HEK293 (cell line): ENCODE data around the gene PCDHB11.
"Not testable (repeated sequence)": the region's sequence is repeated elsewhere in the genome, so short reads cannot be mapped to it uniquely, and the experiment has no call there.

Experiments used
- CTCF ChIA-PET: fragments of 350-600 bp; formaldehyde crosslinking; extraction: SDS; loops from one replicate; lab custom pipeline; 2021; ENCODE audit warnings: antibody characterized with exemption; lab: Yijun Ruan, JAX
- POLR2A ChIA-PET: fragments of 300-600 bp; formaldehyde crosslinking; extraction: SDS; loops from one replicate; lab custom pipeline; 2020; ENCODE audit warnings: antibody characterized with exemption, inconsistent platforms; lab: Yijun Ruan, JAX
- H3K27ac ChIP-seq: fragments of 200-500 bp; sonication (Bioruptor generic); 2 replicates; pipeline ENCODE4 v1.5.1; 2014; ENCODE audit warnings: low read depth, low read length, control low read depth, inconsistent platforms; ENCODE audit errors: extremely low read depth
- H3K36me3 ChIP-seq, 2 experiments: fragments of 200-500 bp in 1 of 2; sonication (Bioruptor generic) in 1 of 2; 1 replicate in 1 of 2; 2 replicates in 1 of 2; pipeline ENCODE4 v1.5.1; 2014 to 2017; ENCODE audit warnings: inconsistent platforms in 2 of 2, low read length in 2 of 2; ENCODE audit not compliant: control insufficient read depth in 2 of 2, insufficient read depth in 1 of 2
- H3K4me1 ChIP-seq: fragments of 200-500 bp; sonication (Bioruptor generic); 2 replicates; pipeline ENCODE4 v1.5.1; 2014; ENCODE audit warnings: mild to moderate bottlenecking, low read length, inconsistent platforms; ENCODE audit not compliant: control insufficient read depth, insufficient read depth
- H3K4me3 ChIP-seq: 2 replicates; pipeline ENCODE4 v1.5.1; 2011; ENCODE audit warnings: low read depth, mild to moderate bottlenecking, control low read depth, low read length, moderate library complexity
- H3K9me3 ChIP-seq: fragments of 200-500 bp; sonication (Bioruptor generic); 2 replicates; pipeline ENCODE4 v1.5.1; 2014; ENCODE audit warnings: low read depth, low read length, inconsistent platforms; ENCODE audit not compliant: control insufficient read depth, insufficient read depth
- EGR2 ChIP-seq: fragments of 450-650 bp; formaldehyde crosslinking; IDR thresholded peaks from 2 replicates; pipeline ENCODE4 v1.5.1; 2016; ENCODE audit warnings: low read depth, missing biosample characterization, missing genetic modification characterization
- ZFP41 ChIP-seq: fragments of 450-650 bp; formaldehyde crosslinking; IDR thresholded peaks from 2 replicates; pipeline ENCODE4 v1.5.1; 2016; ENCODE audit warnings: missing biosample characterization, missing genetic modification characterization, borderline replicate concordance
- ZNF175 ChIP-seq: fragments of 450-650 bp; formaldehyde crosslinking; IDR thresholded peaks from 2 replicates; pipeline ENCODE4 v1.5.1; 2016; ENCODE audit warnings: missing biosample characterization, missing genetic modification characterization
- ZNF324 ChIP-seq: fragments of 450-650 bp; formaldehyde crosslinking; IDR thresholded peaks from 2 replicates; pipeline ENCODE4 v1.5.1; 2016; ENCODE audit warnings: missing biosample characterization, missing genetic modification characterization
- ZNF37A ChIP-seq: fragments of 450-650 bp; IDR thresholded peaks from 2 replicates; pipeline ENCODE4 v1.5.1; 2018; ENCODE audit warnings: missing biosample characterization, missing genetic modification characterization
- ZNF423 ChIP-seq: fragments of 450-650 bp; formaldehyde crosslinking; IDR thresholded peaks from 2 replicates; pipeline ENCODE4 v1.5.1; 2016; ENCODE audit warnings: missing biosample characterization, missing genetic modification characterization
- ZNF645 ChIP-seq: fragments of 450-650 bp; formaldehyde crosslinking; IDR thresholded peaks from 2 replicates; pipeline ENCODE4; 2016; ENCODE audit warnings: missing biosample characterization, missing genetic modification characterization
- ZNF654 ChIP-seq: fragments of 450-650 bp; formaldehyde crosslinking; IDR thresholded peaks from 2 replicates; pipeline ENCODE4 v1.5.1; 2016; ENCODE audit warnings: low read depth, missing biosample characterization, missing genetic modification characterization
- TF ChIP-seq, protein P1 (sequence below): fragments of 450-650 bp; formaldehyde crosslinking; IDR thresholded peaks from 2 replicates; pipeline ENCODE4 v1.5.1; 2017; ENCODE audit warnings: missing biosample characterization, missing genetic modification characterization
- TF ChIP-seq, protein P2 (sequence below): fragments of 450-650 bp; formaldehyde crosslinking; IDR thresholded peaks from 2 replicates; pipeline ENCODE4 v1.5.1; 2016; ENCODE audit warnings: missing biosample characterization, missing genetic modification characterization
- TF ChIP-seq, protein P3 (sequence below): fragments of 450-650 bp; formaldehyde crosslinking; IDR thresholded peaks from 2 replicates; pipeline ENCODE4 v1.5.1; 2016; ENCODE audit warnings: missing biosample characterization, missing genetic modification characterization

The PCDHB11 gene

GRCh38 chr5:141186897-141187512 lies 12.4 kb upstream of the PCDHB11 start, which contains the start of gene PCDHB9:
TSS of gene PCDHB9 (plus strand) at chr5:141187161. CDS start at chr5:141187319, 158 bp downstream.
- no peak for TF ChIP-seq ZNF423 (tag by site-specific recombination)
- no peak for TF ChIP-seq ZNF324 (tag by site-specific recombination)
- TF ChIP-seq ZNF654 (tag by site-specific recombination): peak; percentile 34; the same call in 1 of the 2 replicates
- Histone ChIP-seq H3K4me3 (no peak within 1 kb of the TSS), H3K9me3 (no peaks in the 10 kb centered on the region), H3K27ac (no peak within 1 kb of the TSS), H3K36me3 (no peaks in the 10 kb centered on the region), H3K4me1 (no peaks in the 10 kb centered on the region)
- ChIA-PET POLR2A (no interaction called here), CTCF (interaction anchor here (0.5 to 2.4 kb wide), 21 partner anchors 9 to 377 kb away, joined by 3 to 12 read pairs (median 4); partner anchors contain the start of genes PCDHB11, PCDHB15, PCDHB2 and PCDHB8)

GRCh38 chr5:141188682-141189081 lies 10.7 kb upstream of the PCDHB11 start:
- CTCF ChIA-PET, H3K4me3 ChIP-seq, H3K36me3 ChIP-seq, H3K27ac ChIP-seq, POLR2A ChIA-PET, H3K4me1 ChIP-seq, H3K9me3 ChIP-seq: not testable (repeated sequence)

DNA sequence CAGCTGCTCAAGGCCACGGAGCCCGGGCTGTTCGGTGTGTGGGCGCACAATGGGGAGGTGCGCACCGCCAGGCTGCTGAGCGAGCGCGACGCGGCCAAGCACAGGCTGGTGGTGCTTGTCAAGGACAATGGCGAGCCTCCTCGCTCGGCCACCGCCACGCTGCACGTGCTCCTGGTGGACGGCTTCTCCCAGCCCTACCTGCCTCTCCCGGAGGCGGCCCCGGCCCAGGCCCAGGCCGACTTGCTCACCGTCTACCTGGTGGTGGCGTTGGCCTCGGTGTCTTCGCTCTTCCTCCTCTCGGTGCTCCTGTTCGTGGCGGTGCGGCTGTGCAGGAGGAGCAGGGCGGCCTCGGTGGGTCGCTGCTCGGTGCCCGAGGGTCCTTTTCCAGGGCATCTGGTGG lies 10.3 kb upstream of the PCDHB11 start:
- H3K4me3 ChIP-seq, H3K9me3 ChIP-seq, H3K4me1 ChIP-seq, CTCF ChIA-PET, H3K36me3 ChIP-seq, POLR2A ChIA-PET, H3K27ac ChIP-seq: not testable (repeated sequence)

GRCh38 chr5:141192110-141192725 lies 7.2 kb upstream of the PCDHB11 start, which contains the start of gene PCDHB10:
TSS of gene PCDHB10 (plus strand) at chr5:141192353. CDS start at chr5:141192553, 200 bp downstream.
- ChIA-PET CTCF (interaction anchor here (0.6 to 2.2 kb wide), 18 partner anchors 11 to 1652 kb away, joined by 3 to 12 read pairs (median 3); partner anchors contain the start of genes PCDHB14, PCDHB16, PCDHB2 and PCDHGA2), POLR2A (no interaction called here)
- no peak within 1 kb of the TSS for H3K4me3 ChIP-seq
- no peaks in the 10 kb centered on the region for H3K4me1 ChIP-seq
- H3K36me3 ChIP-seq: no peaks in the 10 kb centered on the region
- H3K9me3 ChIP-seq: no peaks in the 10 kb centered on the region
- TF ChIP-seq ZFP41 (no peak), ZNF654 (tag by site-specific recombination) (peak; percentile 62), ZNF645 (no peak)
- H3K27ac ChIP-seq: no peak within 1 kb of the TSS

DNA sequence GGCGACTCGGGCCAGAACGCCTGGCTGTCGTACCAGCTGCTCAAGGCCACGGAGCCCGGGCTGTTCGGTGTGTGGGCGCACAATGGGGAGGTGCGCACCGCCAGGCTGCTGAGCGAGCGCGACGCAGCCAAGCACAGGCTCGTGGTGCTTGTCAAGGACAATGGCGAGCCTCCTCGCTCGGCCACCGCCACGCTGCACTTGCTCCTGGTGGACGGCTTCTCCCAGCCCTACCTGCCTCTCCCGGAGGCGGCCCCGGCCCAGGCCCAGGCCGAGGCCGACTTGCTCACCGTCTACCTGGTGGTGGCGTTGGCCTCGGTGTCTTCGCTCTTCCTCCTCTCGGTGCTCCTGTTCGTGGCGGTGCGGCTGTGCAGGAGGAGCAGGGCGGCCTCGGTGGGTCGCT lies 5.1 kb upstream of the PCDHB11 start:
- POLR2A ChIA-PET, H3K9me3 ChIP-seq, H3K4me3 ChIP-seq, H3K36me3 ChIP-seq, H3K4me1 ChIP-seq, H3K27ac ChIP-seq, CTCF ChIA-PET: not testable (repeated sequence)

- H3K9me3 ChIP-seq: no peaks in the 10 kb centered on the region
- H3K4me3 ChIP-seq: no peak overlapping the region
- no peak overlapping the region for H3K27ac ChIP-seq
- no peaks in the 10 kb centered on the region for H3K4me1 ChIP-seq
- H3K36me3 ChIP-seq: no peaks in the 10 kb centered on the region
- CTCF ChIA-PET: interaction anchor here (0.7 to 1.8 kb wide), 5 partner anchors 9 to 367 kb away, joined by 3 to 5 read pairs (median 3); partner anchors contain the start of gene PCDHB9
- POLR2A ChIA-PET: no interaction called here
- TF ChIP-seq, protein P1, sequence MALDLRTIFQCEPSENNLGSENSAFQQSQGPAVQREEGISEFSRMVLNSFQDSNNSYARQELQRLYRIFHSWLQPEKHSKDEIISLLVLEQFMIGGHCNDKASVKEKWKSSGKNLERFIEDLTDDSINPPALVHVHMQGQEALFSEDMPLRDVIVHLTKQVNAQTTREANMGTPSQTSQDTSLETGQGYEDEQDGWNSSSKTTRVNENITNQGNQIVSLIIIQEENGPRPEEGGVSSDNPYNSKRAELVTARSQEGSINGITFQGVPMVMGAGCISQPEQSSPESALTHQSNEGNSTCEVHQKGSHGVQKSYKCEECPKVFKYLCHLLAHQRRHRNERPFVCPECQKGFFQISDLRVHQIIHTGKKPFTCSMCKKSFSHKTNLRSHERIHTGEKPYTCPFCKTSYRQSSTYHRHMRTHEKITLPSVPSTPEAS: no peak
- TF ChIP-seq, protein P2, sequence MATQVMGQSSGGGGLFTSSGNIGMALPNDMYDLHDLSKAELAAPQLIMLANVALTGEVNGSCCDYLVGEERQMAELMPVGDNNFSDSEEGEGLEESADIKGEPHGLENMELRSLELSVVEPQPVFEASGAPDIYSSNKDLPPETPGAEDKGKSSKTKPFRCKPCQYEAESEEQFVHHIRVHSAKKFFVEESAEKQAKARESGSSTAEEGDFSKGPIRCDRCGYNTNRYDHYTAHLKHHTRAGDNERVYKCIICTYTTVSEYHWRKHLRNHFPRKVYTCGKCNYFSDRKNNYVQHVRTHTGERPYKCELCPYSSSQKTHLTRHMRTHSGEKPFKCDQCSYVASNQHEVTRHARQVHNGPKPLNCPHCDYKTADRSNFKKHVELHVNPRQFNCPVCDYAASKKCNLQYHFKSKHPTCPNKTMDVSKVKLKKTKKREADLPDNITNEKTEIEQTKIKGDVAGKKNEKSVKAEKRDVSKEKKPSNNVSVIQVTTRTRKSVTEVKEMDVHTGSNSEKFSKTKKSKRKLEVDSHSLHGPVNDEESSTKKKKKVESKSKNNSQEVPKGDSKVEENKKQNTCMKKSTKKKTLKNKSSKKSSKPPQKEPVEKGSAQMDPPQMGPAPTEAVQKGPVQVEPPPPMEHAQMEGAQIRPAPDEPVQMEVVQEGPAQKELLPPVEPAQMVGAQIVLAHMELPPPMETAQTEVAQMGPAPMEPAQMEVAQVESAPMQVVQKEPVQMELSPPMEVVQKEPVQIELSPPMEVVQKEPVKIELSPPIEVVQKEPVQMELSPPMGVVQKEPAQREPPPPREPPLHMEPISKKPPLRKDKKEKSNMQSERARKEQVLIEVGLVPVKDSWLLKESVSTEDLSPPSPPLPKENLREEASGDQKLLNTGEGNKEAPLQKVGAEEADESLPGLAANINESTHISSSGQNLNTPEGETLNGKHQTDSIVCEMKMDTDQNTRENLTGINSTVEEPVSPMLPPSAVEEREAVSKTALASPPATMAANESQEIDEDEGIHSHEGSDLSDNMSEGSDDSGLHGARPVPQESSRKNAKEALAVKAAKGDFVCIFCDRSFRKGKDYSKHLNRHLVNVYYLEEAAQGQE (tag by site-specific recombination): no peak
- TF ChIP-seq, protein P3, sequence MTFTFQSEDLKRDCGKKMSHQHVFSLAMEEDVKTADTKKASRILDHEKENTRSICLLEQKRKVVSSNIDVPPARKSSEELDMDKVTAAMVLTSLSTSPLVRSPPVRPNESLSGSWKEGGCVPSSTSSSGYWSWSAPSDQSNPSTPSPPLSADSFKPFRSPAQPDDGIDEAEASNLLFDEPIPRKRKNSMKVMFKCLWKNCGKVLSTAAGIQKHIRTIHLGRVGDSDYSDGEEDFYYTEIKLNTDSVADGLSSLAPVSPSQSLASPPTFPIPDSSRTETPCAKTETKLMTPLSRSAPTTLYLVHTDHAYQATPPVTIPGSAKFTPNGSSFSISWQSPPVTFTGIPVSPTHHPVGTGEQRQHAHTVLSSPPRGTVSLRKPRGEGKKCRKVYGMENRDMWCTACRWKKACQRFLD: no peak
- no peak for TF ChIP-seq ZNF175 (tag by site-specific recombination)
- TF ChIP-seq ZNF37A (tag by site-specific recombination): no peak
- no peak for TF ChIP-seq EGR2 (tag by site-specific recombination)
Observed at GRCh38 chr5:141196363-141196762, 3.1 kb upstream of the PCDHB11 start.
